MM.1S (cell line): ENCODE measurements around the gene TTLL5.

ENCODE experiments used
- DNase-seq: peaks from one replicate; pipeline ENCODE4 v3.0.0-alpha.2; 2015
- H2AFZ ChIP-seq: fragments of 300-600 bp; sonication (generic); 2 replicates; pipeline ENCODE4 v1.6.0; 2016; ENCODE audit warnings: antibody characterized with exemption, low read length
- H3F3A ChIP-seq: fragments of 300-600 bp; sonication (generic); 2 replicates; pipeline ENCODE4 v1.6.1; 2016; ENCODE audit warnings: mild to moderate bottlenecking, antibody characterized with exemption, low read length, moderate library complexity, mixed read lengths; ENCODE audit not compliant: insufficient read depth
- H3K27ac ChIP-seq: fragments of 300-600 bp; sonication (generic); 2 replicates; pipeline ENCODE4 v1.5.1; 2016; ENCODE audit warnings: mild to moderate bottlenecking, low read length
- H3K27me3 ChIP-seq: fragments of 300-600 bp; sonication (generic); replicated peaks from 2 replicates; pipeline ENCODE4 v1.6.0; 2016; ENCODE audit warnings: low read length; ENCODE audit not compliant: insufficient read depth
- H3K36me3 ChIP-seq: fragments of 300-600 bp; sonication (generic); replicated peaks from 2 replicates; pipeline ENCODE4 v1.6.1; 2016; ENCODE audit warnings: mild to moderate bottlenecking, low read length, mixed read lengths; ENCODE audit not compliant: insufficient read depth
- H3K4me1 ChIP-seq: fragments of 300-600 bp; sonication (generic); 2 replicates; pipeline ENCODE4 v1.6.1; 2016; ENCODE audit warnings: low read length, mixed read lengths
- H3K4me2 ChIP-seq: fragments of 300-600 bp; sonication (generic); 2 replicates; pipeline ENCODE4 v1.6.0; 2016; ENCODE audit warnings: low read depth, low read length
- H3K4me3 ChIP-seq: fragments of 300-600 bp; sonication (generic); 2 replicates; pipeline ENCODE4 v1.5.1; 2016; ENCODE audit warnings: low read length, mixed read lengths
- H3K79me2 ChIP-seq: fragments of 300-600 bp; sonication (generic); 2 replicates; pipeline ENCODE4 v1.6.1; 2016; ENCODE audit warnings: mixed run types, low read length, mixed read lengths
- H3K9ac ChIP-seq: fragments of 300-600 bp; sonication (generic); 2 replicates; pipeline ENCODE4 v1.6.1; 2016; ENCODE audit warnings: low read length, mixed read lengths
- H3K9me2 ChIP-seq: fragments of 300-600 bp; sonication (generic); replicated peaks from 2 replicates; pipeline ENCODE4 v1.6.1; 2016; ENCODE audit warnings: mild to moderate bottlenecking, low read length, mixed read lengths; ENCODE audit not compliant: insufficient read depth
- H3K9me3 ChIP-seq: fragments of 300-600 bp; sonication (generic); replicated peaks from 2 replicates; pipeline ENCODE4 v1.6.1; 2016; ENCODE audit warnings: mild to moderate bottlenecking, low read length, mixed read lengths; ENCODE audit not compliant: insufficient read depth
- H4K20me1 ChIP-seq: fragments of 300-600 bp; sonication (generic); 2 replicates; pipeline ENCODE4 v1.6.1; 2016; ENCODE audit warnings: mild to moderate bottlenecking, low read length, moderate library complexity, mixed read lengths; ENCODE audit not compliant: insufficient read depth
- CTCF ChIP-seq: fragments of 300-600 bp; sonication (generic); IDR thresholded peaks from 2 replicates; pipeline ENCODE4 v1.5.1; 2016; ENCODE audit warnings: antibody characterized with exemption, low read length, mixed read lengths
- EZH2 ChIP-seq: fragments of 300-600 bp; sonication (generic); optimal IDR thresholded peaks from 2 replicates; pipeline ENCODE3; 2017; ENCODE audit warnings: low read depth, mild to moderate bottlenecking, antibody characterized with exemption, low read length, mixed read lengths
- EZH2phosphoT487 ChIP-seq: fragments of 300-600 bp; sonication (generic); IDR thresholded peaks from 2 replicates; pipeline ENCODE4 v1.6.1; 2018; ENCODE audit warnings: antibody characterized with exemption, low read length

TTLL5 gene

DNA sequence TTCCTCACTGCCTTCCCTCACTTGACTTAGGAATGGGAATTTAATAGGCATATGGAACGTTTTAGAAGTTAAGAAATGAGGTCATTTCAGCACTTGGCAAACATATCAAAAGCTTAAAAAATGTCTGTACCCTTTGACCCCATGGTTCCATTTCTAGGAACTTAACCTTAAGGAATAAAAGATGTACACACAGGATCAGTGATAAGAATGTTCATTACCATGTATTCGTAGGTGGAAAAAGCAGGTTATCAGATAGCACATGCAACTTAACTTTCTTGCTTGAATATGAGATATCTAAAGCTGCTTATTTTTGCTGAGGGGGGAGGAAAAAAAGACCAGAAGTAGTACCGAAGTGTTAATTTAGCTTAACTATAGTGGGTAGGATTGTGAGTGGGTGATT, 57.2 kb downstream of the TTLL5 start:
- no peaks in the 10 kb centered on the region for H3K9me2 ChIP-seq
- H3K36me3 ChIP-seq: no peaks in the 10 kb centered on the region
- H3K4me1 ChIP-seq: no peaks in the 10 kb centered on the region
- no peak overlapping the region for H3K4me3 ChIP-seq
- H3K79me2 ChIP-seq: no peaks in the 10 kb centered on the region
- H4K20me1 ChIP-seq: no peaks in the 10 kb centered on the region
- no peak for TF ChIP-seq CTCF
- TF ChIP-seq EZH2: no peak
- no peaks in the 10 kb centered on the region for H3F3A ChIP-seq
- DNase-seq: no peak
- H3K9me3 ChIP-seq: no peaks in the 10 kb centered on the region
- H2AFZ ChIP-seq: no peak overlapping the region
- no peak overlapping the region for H3K27ac ChIP-seq
- H3K4me2 ChIP-seq: no peak overlapping the region
- no peaks in the 10 kb centered on the region for H3K27me3 ChIP-seq
- no peak overlapping the region for H3K9ac ChIP-seq

DNA sequence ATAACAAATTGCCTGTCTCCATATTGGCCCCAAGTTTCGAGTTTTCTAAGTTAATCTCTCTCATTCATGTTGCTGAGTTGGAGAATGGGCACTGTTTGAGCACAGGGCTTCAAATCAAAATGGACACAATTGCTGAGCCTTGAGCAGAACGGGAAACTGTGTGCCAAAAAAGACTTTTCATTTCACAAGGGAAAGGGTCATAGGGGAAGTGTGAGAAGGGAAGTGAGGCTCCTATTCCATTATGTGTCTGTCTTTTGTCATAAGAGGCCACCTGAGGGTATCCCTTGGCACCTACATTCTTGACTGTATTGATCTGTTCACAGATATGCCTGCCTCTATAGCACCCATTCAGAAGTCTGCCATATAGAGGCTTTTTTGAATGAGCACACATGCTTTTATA, 59.1 kb downstream of the TTLL5 start:
- Histone ChIP-seq H3K9ac (no peak overlapping the region), H3K9me2 (no peaks in the 10 kb centered on the region), H2AFZ (no peak overlapping the region), H3K9me3 (no peaks in the 10 kb centered on the region), H3K4me1 (0 out of 2 replicates have a peak, but pooled peaks cover 3% of the 10 kb centered on the region), H3F3A (no peaks in the 10 kb centered on the region), H4K20me1 (no peaks in the 10 kb centered on the region), H3K36me3 (no peaks in the 10 kb centered on the region), H3K27me3 (no peaks in the 10 kb centered on the region), H3K4me2 (no peak overlapping the region), H3K79me2 (no peaks in the 10 kb centered on the region), H3K27ac (no peak overlapping the region), H3K4me3 (no peak overlapping the region)
- TF ChIP-seq EZH2phosphoT487: no peak
- no peak for TF ChIP-seq CTCF
- TF ChIP-seq EZH2: no peak
- DNase-seq: no peak

DNA sequence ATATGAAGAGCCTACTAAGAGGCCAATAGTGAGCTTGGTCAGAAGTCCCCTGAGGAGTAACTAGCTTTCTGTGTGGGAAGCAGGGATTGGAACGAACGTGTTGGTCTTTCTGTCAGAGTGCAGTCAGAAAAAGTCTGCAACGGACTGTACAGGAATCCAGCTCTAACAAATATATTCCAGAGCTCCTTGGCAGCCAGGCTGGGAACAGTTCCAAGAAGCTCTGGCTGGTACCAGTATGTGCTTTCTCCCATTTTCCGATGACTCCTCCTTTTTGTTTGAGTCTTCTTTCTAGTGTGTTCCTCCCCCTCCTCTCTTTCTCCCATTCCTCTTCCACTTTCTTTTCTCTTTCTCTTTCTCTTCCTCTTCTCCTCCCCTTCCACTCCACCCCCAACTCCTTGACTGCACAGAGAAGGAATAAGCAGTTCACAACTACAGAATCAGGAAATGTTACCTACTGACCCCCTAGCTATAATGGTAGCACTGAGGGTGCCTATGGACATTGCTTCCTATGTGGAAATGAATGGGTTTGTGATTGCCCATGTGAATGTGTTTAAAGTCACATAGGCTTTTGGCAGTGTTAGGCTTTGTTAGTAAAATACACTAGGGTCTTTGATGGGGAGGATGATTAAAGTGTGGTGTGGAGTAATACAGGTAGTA, 59.9 kb downstream of the TTLL5 start:
- H3K9ac ChIP-seq: no peak overlapping the region
- no peaks in the 10 kb centered on the region for H3K79me2 ChIP-seq
- H3K9me3 ChIP-seq: no peaks in the 10 kb centered on the region
- no peaks in the 10 kb centered on the region for H3K27me3 ChIP-seq
- H3K27ac ChIP-seq: no peak overlapping the region
- no peaks in the 10 kb centered on the region for H3F3A ChIP-seq
- no peak overlapping the region for H3K4me3 ChIP-seq
- no peak overlapping the region for H2AFZ ChIP-seq
- no peak overlapping the region for H3K4me2 ChIP-seq
- no peaks in the 10 kb centered on the region for H3K9me2 ChIP-seq
- no peaks in the 10 kb centered on the region for H4K20me1 ChIP-seq
- H3K36me3 ChIP-seq: no peaks in the 10 kb centered on the region
- TF ChIP-seq EZH2 (no peak), CTCF (no peak), EZH2phosphoT487 (no peak)
- DNase-seq: no peak
- 0 out of 2 replicates have a peak, but pooled peaks cover 3% of the 10 kb centered on the region for H3K4me1 ChIP-seq
